ENCODE results near the gene B4GALT3.
"Not testable (repeated sequence)": the region's sequence is repeated elsewhere in the genome, so short reads cannot be mapped to it uniquely, and the experiment has no call there.

The B4GALT3 gene

DNA sequence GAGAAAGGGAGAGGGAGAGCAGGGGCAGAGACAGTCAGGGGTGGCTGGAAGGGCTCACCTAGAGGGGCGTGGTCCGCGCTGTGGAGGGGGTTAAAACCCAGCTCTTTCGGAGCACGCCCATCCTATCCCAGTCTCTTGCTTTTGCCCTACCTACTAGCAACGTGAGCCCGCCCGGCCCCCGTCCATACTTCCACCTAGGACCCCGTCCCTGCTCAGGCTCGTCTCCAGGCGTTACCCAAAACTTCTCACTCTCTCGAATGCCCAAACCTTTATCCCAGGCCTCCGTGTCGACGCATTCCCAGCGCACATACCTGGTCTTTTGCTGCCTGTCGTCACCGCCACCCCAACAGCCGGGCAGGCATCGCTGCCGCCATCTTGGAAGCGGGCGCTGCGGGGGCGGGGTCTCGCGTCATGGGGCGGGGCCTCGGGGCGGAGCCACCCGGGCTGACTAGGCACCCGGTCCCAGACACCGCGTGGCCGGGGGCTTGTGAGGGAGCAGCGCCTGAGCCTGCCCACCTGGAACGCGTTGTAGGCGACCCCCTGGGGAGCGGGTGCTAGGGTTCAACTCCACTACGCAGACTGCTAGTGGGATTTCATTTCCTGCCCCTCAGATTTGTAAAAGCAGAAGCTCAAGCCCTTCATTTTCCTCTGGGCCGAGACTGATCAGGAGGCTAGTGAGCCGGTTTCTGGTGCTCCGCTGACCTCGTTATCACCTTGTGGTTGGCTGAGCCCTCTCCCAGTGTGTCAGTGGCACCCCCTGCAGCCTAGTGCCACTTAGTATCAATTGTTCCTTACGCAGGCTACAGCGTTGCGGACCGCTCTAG lies at the start of gene B4GALT3:
TSS of gene B4GALT3 (minus strand) at position 396 of the 824 bp plus-strand sequence. CDS start 1,447 bp downstream, outside the sequence.
- Mint-ChIP-seq H3K9me3 (no peaks in the 10 kb centered on the region), H3K4me1 (peaks cover 37 to 67% of the 10 kb centered on the region in 2 donors), H3K27me3 (no peaks in the 10 kb centered on the region), H3K4me3 (peak within 1 kb of the TSS; percentile 98), H3K36me3 (peaks cover 11 to 36% of the 10 kb centered on the region in 2 donors), H3K27ac (peak within 1 kb of the TSS; percentile 99)
- peak; percentile 90 for DNase-seq
- peak; percentile 93 to 94 for ATAC-seq (replicated peaks)

- H3K36me3 Mint-ChIP-seq, result peaks cover 21 to 29% of the 10 kb centered on the region in 2 donors
- H3K4me1 Mint-ChIP-seq, result peaks cover 24 to 30% of the 10 kb centered on the region in 2 donors
- peak overlapping the region; percentile 99 to 100 for H3K4me3 Mint-ChIP-seq
- peak overlapping the region; percentile 98 for H3K27ac Mint-ChIP-seq
- DNase-seq (no peak), ATAC-seq (replicated peaks) (no peak)
- H3K27me3 Mint-ChIP-seq, result peaks cover 24% of the 10 kb centered on the region in 2 donors
- no peaks in the 10 kb centered on the region for H3K9me3 Mint-ChIP-seq
These were observed 49.5 kb upstream of the B4GALT3 start for GRCh38 chr1:161226759-161227158.

GRCh38 chr1:161226320-161226711 lies 49.0 kb upstream of the B4GALT3 start:
- H3K27ac Mint-ChIP-seq, result peak overlapping the region; percentile 98
- H3K4me3 Mint-ChIP-seq, result peak overlapping the region; percentile 99 to 100
- ATAC-seq (replicated peaks) (no peak), DNase-seq (no peak)
- peaks cover 21 to 29% of the 10 kb centered on the region in 2 donors for H3K36me3 Mint-ChIP-seq
- no peaks in the 10 kb centered on the region for H3K9me3 Mint-ChIP-seq
- peaks cover 24 to 25% of the 10 kb centered on the region in 2 donors for H3K27me3 Mint-ChIP-seq
- peaks cover 24 to 30% of the 10 kb centered on the region in 2 donors for H3K4me1 Mint-ChIP-seq

- Mint-ChIP-seq H3K4me3 (peak within 1 kb of the TSS; percentile 99 to 100), H3K36me3 (peaks cover 19 to 27% of the 10 kb centered on the region in 2 donors), H3K9me3 (no peaks in the 10 kb centered on the region)
These were observed 48.4 kb upstream of the B4GALT3 start, which contains the start of gene TOMM40L for GRCh38 chr1:161225534-161226319. Gene TOMM40L (plus strand): TSS chr1:161226060. CDS start chr1:161226490, 430 bp downstream.

GRCh38 chr1:161225178-161225533 lies 47.8 kb upstream of the B4GALT3 start:
- Mint-ChIP-seq H3K27ac (no peak overlapping the region), H3K27me3 (peaks cover 29 to 33% of the 10 kb centered on the region in 2 donors), H3K9me3 (no peaks in the 10 kb centered on the region), H3K4me1 (peaks cover 24 to 30% of the 10 kb centered on the region in 2 donors), H3K36me3 (peaks cover 13 to 21% of the 10 kb centered on the region in 2 donors), H3K4me3 (no peak overlapping the region)
- ATAC-seq (replicated peaks) (no peak), DNase-seq (no peak)

More at GRCh38 chr1:161225534-161226319, 48.4 kb upstream of the B4GALT3 start, which contains the start of gene TOMM40L:
- DNase-seq (peak; percentile 89), ATAC-seq (replicated peaks) (peak; percentile 97)
- peaks cover 26 to 27% of the 10 kb centered on the region in 2 donors for H3K27me3 Mint-ChIP-seq
- peak within 1 kb of the TSS; percentile 98 for H3K27ac Mint-ChIP-seq
- H3K4me1 Mint-ChIP-seq, result peaks cover 24 to 30% of the 10 kb centered on the region in 2 donors

DNA sequence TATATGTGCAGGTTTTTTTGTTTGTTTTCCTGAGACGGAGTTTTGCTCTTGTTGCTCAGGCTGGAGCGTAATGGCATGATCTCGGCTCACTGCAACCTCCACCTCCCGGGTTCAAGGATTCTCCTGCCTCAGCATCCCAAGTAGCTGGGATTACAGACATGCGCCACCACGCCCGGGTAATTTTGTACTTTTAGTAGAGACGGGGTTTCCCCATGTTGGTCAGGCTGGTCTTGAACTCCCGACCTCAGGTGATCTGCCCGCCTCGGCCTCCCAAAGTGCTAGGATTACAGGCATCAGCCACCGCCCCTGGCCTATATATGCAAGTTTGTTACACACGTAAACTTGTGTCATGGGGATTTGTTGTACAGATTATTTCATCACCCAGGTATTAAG lies 47.4 kb upstream of the B4GALT3 start:
- ATAC-seq (replicated peaks); H3K4me3 Mint-ChIP-seq; H3K9me3 Mint-ChIP-seq; DNase-seq; H3K27ac Mint-ChIP-seq: not testable (repeated sequence)
- Mint-ChIP-seq H3K36me3 (peaks cover 11 to 19% of the 10 kb centered on the region in 2 donors), H3K27me3 (peaks cover 34 to 37% of the 10 kb centered on the region in 2 donors), H3K4me1 (peaks cover 24 to 30% of the 10 kb centered on the region in 2 donors)

- no peaks in the 10 kb centered on the region for H3K9me3 Mint-ChIP-seq
- no peak for DNase-seq
- H3K27me3 Mint-ChIP-seq, result peaks cover 40 to 44% of the 10 kb centered on the region in 2 donors
- ATAC-seq (replicated peaks), result no peak
- peaks cover 6 to 14% of the 10 kb centered on the region in 2 donors for H3K36me3 Mint-ChIP-seq
- peak overlapping the region; percentile 81 for H3K27ac Mint-ChIP-seq
- H3K4me1 Mint-ChIP-seq, result peaks cover 24 to 30% of the 10 kb centered on the region in 2 donors
- no peak overlapping the region for H3K4me3 Mint-ChIP-seq
These were observed 46.7 kb upstream of the B4GALT3 start for GRCh38 chr1:161223805-161224694.

DNA sequence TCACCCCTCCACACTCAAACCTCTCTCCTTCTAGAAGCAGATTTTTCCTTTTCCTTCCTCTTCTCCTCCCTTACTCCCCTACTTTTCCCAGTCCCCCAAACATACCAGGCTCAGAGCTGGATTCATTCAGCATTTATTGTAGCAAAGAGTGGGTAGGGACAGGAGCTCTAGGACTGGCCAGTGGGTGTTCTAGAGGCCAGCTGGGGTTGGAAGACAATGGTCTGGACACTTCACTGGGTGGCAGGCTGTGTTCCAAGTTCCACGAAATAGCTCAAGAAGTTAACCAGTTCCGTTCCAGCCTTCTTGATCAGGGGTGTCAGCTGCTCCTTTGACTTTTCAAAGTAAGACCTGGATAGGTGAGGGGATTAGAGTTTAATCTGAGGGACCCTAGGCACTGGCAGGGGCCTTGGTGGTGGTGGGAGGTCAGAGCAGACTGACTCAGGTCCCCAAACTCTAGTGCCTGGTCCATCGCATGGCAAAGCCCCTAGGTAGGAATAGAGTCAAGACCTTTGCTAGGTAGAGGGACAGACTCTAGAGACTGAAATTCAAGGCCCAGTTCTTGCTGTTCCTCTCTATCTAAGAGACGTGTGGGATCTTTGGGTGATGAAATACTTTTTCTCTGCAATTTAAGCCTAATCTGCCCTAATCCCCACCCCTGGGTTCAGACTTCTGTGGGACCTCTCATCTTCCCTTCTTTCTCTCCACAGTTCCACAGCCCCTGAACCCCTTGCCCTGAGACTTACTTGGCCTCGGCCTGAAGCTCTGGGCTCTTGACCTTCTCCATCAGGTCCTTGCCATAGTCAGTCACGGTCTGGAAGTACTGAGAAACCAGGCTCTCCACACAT lies 45.1 kb upstream of the B4GALT3 start:
- ATAC-seq (replicated peaks) (no peak), DNase-seq (no peak)
- H3K36me3 Mint-ChIP-seq, result peaks cover 0 to 1% of the 10 kb centered on the region in 2 donors
- H3K27ac Mint-ChIP-seq, result no peak overlapping the region
- peaks cover 28 to 37% of the 10 kb centered on the region in 2 donors for H3K4me1 Mint-ChIP-seq
- no peak overlapping the region for H3K4me3 Mint-ChIP-seq
- peaks cover 40 to 52% of the 10 kb centered on the region in 2 donors for H3K27me3 Mint-ChIP-seq
- no peaks in the 10 kb centered on the region for H3K9me3 Mint-ChIP-seq

DNA sequence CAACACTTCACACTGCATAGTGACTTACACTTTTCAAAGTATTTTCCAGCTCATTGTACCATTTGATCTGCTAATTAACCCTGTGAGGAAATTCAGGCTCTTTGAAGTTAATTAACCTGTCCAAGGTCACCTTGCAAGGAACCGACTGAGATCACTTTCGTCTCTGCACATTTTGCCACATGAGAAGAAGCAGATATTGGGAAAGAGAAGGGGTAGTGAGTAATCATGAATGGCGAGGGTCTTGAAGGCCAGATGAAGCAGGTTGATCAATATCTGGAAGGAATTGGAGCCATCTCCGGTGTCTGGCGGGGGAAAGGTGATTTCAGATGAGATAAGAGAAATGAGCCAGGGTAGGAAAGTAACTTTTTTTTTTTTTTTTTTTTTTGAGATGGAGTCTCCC lies 42.7 kb upstream of the B4GALT3 start:
- DNase-seq (no peak), ATAC-seq (replicated peaks) (no peak)
- no peak overlapping the region for H3K27ac Mint-ChIP-seq
- peaks cover 25 to 31% of the 10 kb centered on the region in 2 donors for H3K4me1 Mint-ChIP-seq
- peaks cover 3 to 4% of the 10 kb centered on the region in 2 donors for H3K36me3 Mint-ChIP-seq
- H3K27me3 Mint-ChIP-seq, result peaks cover 43 to 55% of the 10 kb centered on the region in 2 donors
- H3K9me3 Mint-ChIP-seq, result no peaks in the 10 kb centered on the region
- H3K4me3 Mint-ChIP-seq, result no peak overlapping the region

- H3K4me3 Mint-ChIP-seq, result no peak overlapping the region
- H3K4me1 Mint-ChIP-seq, result peaks cover 26 to 38% of the 10 kb centered on the region in 2 donors
- H3K27me3 Mint-ChIP-seq, result peaks cover 45 to 57% of the 10 kb centered on the region in 2 donors
- DNase-seq (no peak), ATAC-seq (replicated peaks) (no peak)
- no peak overlapping the region for H3K27ac Mint-ChIP-seq
- no peaks in the 10 kb centered on the region for H3K9me3 Mint-ChIP-seq
- peaks cover 10 to 11% of the 10 kb centered on the region in 2 donors for H3K36me3 Mint-ChIP-seq
These were observed 42.0 kb upstream of the B4GALT3 start for GRCh38 chr1:161219078-161219892.

GRCh38 chr1:161218301-161219077 lies 41.2 kb upstream of the B4GALT3 start:
- no peak for ATAC-seq (replicated peaks)
- peaks cover 26 to 40% of the 10 kb centered on the region in 2 donors for H3K4me1 Mint-ChIP-seq
- peaks cover 38 to 51% of the 10 kb centered on the region in 2 donors for H3K27me3 Mint-ChIP-seq
- H3K27ac Mint-ChIP-seq, result peak overlapping the region; percentile 52
- DNase-seq, result no peak
- H3K36me3 Mint-ChIP-seq, result peaks cover 18 to 19% of the 10 kb centered on the region in 2 donors
- H3K9me3 Mint-ChIP-seq, result no peaks in the 10 kb centered on the region
- H3K4me3 Mint-ChIP-seq, result no peak overlapping the region

Data from stimulated activated naive B cell treated with anti-CD40 and anti-IgM and Interleukin-4, amounts not matched to agents 10 μg/mL and 1 μg/mL and 100 μg/mL, for 72 hours (primary cell).